HG02642 (cell line): ENCODE results near the gene WDR35.

Experiments used
- ATAC-seq: cut with Tn5 transposase; IDR thresholded peaks from one replicate; pipeline ENCODE4 v1.9.1; 2021; ENCODE audit warnings: mild to moderate bottlenecking; ENCODE audit not compliant: unreplicated experiment, poor library complexity

Gene WDR35

DNA sequence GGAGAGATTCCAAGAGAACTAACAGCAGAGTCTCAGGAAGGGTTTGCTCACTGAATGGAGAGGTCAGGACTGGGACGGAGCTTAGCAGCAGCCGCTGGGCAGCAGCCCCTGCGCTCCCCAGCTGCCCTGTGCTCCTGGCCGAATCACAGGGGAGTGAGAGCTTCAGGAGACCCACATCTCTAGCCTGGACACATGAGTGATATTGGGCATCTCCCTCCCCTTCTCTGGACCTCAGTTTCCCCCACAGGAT, 22.1 kb upstream of the WDR35 start:
- ATAC-seq, result no peak

DNA sequence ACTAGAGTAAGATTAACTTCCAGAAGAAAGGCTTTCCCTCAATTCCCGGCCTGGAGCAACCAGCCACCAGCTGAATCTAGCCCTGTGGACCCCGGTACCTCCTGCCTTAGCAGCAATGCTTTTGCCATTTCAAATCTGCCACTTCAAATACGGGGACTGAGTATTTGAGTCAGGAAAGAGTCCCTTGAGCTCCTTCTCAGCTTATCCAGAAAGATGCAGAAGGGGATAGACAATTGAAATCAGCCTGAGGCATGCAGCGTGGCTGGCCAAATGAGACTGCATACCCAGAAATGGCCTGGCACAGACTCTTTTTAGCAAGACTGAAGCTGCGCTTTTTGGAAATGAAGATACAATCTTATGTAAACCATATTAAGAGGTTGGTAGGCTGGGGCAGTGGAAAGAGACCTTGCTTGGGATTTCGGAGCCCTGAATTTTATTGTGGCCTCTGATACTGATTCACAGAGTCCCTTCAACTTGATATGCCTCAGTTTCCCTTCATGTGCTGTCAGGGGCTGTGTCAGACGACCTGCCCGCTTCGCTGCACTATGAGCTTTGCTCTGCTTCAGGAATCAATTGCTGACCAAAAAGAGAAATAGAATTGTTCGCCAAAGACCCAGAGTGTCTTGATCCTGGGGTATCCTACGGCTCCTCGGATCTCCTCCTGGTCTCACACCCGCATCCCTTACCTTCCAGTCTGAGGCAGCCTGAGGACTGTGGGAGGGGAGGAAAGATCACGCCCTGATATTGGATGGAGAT, 21.5 kb upstream of the WDR35 start:
- ATAC-seq, result no peak

DNA sequence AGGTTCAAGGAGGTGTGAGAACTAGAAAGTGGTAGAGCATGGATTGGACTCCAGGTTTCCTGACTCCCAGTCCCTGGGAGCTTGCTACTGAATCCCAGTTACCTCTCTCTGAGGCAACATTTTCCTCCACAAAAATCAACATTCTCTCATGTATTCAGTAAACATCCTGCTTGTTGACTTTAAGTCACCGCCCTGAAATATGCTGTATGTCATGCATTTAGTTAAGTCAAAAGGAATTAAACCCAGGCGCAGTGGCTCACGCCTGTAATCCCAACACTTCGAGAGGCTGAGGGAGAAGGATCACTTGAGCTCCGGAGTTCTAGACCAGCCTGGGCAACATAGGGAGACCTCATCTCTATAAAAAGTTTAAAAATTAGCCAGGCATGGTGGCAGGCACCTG, 18.8 kb upstream of the WDR35 start:
- ATAC-seq, result no peak

DNA sequence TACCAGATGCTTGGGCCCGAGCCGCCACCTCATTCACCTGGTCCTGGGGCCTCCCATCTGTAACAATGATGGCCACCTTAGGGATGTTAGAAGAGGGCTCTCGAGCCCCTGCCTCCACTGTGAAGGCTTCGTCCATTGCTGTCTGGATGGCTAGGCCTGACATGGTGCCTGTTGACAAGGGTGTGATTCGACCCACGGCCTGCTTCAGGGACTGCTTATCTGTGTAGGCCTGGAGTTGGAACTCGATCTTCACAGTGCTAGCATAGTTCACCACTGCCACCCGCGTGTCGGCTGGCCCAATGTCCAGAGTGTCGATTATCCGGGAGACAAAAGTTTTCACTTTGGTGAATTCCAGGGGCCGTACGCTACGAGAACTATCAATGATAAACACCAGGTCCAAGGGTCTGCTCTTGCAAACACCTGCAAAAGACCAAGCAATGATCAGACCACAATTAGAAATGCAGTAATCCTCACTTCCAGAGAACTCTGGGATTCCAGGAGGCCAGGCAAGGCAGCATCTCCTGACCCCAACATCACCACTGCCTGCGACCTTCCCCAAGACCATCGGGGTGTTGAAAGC, 16.1 kb upstream of the WDR35 start:
- no peak for ATAC-seq

DNA sequence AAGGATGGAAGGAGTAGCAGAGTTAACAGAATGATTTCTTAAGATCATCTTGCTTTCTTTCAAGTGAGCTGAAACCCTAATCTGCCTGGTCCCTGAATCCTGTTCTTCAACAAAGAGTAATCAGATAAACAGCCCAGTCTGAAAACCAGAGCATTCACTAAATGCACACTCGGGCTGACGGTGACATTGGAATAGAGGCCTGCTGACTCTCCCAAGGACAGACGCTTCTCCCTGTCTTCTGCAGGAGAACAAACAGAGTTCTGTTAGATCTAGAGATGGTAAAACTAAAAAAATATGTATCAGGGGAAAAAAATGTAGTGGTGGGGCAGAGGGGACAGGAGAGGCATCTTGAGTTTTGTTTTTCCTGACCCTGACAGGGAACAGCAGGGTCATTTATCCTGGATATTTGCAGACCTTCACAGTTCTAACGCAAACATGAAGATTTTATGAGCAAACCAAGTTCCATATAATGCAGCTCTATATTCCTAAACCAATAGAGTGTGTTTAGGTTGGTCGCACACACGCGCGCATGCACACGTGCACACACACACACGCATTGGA, 15.2 kb upstream of the WDR35 start:
- ATAC-seq, result no peak

DNA sequence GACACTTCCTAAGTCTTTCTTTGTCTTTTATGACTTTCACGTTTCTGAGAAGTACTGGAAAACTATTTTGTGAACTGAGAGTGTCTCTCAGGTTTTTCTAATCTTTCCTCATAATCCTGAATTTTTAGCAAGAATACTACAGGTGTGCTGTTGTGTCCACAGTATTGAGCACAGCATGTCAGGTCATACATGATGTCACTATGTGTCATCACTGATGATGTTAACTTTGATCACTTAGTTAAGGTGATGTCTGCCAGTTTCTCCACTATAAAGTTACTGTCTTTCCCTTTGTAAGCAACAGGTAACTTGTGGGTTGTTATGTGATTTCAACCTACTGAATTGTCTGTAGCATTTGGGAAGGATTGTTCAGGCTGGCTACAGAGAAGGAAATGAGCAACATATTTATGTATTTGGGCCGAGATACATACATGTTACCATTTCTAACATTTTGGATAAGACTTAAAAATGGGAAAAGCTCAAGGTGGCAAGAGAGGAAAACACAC, 11.5 kb upstream of the WDR35 start:
- no peak for ATAC-seq

DNA sequence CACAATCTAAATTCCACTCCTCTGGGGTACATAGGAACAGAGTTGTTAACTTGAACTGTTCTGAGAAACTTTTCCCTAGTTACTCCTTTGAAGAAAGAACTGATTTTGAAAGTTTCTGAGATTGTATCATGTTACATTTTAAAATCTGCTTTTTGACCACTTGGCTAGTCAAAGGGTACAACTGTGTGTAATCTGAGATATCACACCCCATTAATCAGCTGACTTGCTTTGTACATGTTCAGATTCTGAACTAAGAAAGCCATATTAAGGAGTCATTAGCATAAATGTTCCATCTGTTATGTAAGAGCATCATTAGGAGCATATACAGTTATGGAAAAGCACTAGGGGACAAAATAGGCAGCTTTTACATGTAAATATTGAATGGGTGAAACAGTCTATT, 3.8 kb upstream of the WDR35 start:
- ATAC-seq, result no peak

DNA sequence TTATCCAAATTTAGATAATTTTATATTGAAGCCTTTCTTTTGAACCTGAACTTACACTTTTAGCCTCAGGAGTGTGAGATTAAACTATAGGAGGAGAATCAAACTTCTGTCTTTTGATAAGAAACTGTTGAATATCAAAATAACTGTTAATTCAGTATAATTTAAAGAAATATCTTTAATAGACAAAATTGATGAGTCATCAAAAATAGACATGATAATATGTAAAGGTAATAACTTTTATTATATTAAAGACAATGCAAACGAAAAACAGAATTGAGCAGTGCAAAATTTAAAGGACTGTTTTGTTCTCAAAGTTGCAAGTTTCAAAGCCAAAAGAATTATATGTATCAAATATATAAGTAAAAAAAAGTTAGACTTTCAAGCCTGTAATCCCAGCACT, 2.0 kb upstream of the WDR35 start:
- ATAC-seq, result no peak

DNA sequence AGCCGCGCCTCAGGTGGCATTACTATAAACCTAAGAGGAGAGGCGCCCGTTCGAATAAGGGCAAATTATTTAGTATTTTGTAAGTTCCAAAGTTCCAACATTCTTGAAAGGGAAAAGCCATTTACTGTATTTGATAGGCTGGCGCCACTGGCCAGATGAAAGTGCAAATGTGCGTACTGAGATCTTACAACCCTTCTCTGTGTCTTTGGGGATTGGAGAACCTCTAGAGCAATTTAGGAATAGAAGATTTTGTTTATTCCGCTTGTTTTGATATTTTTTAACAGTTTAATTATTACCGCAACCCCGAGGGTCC, 467 bp upstream of the WDR35 start:
- no peak for ATAC-seq

DNA sequence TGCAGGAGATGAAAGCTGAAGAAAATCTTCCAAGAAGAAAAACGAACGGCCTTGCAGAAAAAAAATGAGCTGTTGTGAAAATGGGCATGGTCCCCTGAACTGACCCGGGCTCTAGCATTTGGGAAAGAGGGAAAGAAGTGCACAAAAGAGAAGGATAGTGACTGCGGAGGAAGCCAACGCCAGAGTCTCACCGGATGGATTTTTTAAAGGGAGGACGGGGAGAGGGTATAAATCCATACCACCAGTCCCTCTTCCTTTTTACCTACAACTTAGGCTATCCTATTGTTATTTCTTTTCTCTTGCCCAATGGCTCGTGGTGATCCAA, 601 bp downstream of the WDR35 start:
- ATAC-seq, result no peak

DNA sequence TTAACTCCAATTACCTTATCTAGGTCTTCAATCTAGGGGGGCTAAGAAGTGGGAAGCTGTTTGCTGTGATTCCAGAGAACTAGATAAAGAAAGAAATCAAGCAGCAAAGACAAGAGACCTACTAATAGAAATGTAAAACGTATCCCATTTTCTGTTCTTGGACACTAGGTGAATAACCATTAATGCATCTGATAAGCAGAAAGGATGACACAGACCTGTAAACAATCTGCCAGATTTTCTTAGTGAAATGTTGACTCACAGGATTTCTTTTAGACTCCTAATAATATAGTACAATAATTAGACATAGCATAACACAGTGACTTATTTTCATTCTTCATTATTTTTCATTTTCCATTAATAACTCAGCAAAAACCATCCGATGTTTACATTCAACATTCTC, 1.3 kb downstream of the WDR35 start:
- no peak for ATAC-seq

DNA sequence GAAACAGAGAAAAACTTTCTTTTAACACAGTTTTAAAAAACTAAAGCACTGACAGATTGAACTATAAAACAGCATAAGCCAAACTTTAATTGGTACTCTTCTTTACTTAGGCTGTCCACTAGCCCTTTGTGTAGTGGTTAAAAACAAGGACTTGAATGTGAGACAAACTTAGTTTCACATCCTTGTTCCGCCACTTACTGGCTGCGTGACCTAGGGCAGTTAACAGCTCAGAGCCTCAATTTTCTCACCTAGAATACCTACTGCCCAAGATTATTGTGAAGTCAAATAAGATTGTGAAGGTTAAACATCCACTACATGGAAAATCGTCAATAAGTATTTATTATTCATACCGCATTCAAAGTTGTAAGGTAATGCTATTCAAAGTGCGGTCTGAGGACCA, 2.0 kb downstream of the WDR35 start:
- peak; percentile 61 for ATAC-seq

DNA sequence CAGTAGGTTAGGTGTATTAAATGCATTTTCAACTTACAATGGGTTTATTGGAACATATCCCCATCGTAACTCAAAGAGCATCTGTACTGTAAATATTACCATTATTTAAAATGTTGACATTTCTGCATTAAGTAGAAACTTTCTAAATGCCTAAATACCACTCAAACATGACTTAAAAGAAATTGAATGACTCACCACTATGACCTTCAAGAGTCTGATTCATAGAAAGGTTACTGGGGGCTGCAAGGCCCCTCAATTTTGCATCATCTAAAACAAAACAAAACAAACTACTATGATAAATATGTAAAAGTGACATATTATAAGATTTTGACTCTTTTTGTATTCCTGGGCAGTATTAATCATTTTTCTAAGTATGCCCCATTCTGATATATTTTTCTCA, 7.6 kb downstream of the WDR35 start:
- no peak for ATAC-seq

DNA sequence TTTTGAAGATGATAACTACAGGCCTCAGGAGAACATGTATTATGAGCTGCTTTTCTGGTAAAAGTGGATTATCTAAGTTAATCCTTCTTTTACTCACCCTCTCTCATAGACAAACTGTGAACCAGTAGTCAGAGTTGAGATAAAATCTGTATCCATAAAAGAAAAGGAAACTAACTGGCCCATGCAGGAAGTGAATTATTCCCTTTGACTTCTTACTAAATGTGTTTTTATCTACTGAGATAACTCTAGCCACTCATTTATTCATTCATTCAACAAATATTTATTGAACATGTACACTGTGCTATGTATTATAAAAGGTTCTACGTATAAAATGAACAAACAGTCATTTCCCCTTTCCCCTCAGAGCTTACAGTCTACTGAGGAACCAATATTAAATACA, 10.0 kb downstream of the WDR35 start:
- no peak for ATAC-seq

DNA sequence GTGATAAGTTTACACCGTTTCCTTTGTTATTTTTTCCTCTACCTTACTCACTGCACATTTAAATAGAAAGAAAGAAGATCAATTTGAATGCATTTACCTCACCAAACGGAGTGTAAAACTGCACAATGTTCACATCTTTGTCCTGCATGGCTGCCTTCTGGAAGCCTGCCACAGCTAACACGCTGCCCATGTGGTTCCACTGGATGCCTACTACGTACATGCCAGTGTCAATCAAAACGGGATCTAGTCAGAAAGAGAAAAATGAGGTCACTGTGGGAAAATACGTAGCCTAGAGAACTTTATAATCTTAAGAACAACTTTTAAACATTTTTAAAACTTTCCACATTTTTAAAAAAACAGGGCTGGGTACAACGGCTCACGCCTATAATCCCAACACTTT, 16.4 kb downstream of the WDR35 start:
- ATAC-seq, result no peak

DNA sequence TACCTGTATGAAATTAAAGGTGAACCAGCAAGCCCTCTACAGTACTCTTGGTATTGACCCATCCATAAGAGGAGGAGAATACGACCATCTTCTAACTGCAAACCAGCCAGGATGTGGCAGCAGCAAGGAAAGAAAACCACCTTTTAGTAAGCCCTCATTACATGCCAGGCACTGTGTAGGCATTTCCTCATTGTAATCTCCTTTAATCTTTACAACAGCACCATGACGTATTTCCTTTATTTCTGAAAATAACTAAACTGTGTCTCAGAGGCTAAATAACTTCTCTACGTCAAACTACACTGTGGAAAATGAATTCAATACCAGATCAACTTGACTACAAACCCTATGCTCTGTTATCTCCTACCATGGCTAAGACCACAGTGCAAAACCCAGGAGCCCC, 18.2 kb downstream of the WDR35 start:
- no peak for ATAC-seq

DNA sequence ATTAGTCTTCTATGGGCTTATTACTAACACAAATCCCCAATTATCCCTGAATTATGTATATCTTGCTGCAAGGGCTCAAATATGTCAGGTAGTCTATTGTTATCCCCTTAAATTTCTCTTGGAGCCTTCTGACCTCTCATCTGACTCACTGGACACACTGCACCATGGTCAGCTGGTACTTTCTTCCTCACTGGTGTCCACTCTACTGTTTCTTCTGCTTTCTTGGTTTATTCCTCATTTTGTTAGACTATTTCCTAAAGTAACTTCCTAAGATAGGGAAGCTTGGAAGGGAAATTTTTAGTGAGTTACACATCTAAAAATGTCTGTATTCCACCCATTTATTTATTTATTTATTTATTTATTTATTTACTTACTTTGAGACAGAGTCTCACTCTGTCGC, 26.5 kb downstream of the WDR35 start:
- no peak for ATAC-seq

DNA sequence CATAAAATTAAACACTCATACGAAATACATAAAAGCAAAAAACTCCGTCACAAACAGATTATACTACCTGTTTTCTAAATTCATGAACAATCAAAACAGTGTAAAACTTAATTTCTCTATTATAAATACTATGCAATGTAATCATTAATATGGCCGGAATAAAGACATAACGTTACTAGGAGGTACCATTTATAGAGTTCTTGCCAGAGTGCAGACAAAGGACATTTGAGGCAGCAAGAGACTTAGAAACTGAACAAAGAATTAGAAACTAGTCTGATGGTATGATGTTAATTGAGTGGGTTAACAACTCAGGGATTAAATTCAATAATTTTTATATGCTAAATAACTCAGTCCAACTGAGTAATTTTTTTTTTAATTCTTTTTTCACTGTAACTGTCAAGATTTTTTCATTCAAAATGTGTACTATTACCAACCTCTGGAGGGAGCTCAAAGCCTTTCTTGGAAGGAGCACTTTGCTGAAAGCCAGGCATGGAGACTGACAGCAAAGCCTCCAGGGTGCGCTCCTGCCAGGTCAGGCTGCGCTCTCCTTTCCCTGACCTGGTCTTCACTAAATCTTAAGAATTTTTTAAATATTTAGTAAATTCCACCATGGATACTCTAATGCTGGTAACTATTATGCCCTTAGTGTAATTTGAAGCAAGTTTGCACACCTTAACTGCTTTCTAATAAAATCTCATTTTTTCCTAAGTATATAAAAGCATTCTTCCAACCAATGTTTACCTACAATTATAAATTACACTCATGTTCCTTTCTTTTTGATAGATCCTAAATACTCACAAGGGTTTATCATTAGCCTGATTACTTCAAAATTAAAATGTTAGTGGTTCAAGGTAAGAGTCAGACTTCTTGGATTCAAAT, 34.1 kb downstream of the WDR35 start:
- peak; percentile 85 for ATAC-seq

DNA sequence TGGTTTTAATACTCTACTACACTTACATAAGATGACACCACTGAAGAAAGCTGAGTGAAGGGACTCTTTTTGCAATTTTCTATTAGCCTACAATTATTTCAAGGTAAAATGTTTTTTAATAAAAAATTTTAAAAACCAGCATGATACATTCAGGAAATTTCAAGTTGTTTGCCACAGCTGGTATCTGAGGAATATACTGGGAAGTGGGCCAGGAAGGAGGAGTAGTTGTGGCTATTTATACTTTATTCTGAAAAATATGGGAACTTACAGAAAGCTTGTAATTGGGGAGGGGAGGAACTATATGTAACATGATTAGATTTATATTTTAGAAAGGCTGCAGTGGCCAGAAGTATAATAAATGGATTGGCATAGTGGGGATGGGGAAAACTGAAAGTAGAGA, 40.8 kb downstream of the WDR35 start:
- no peak for ATAC-seq

DNA sequence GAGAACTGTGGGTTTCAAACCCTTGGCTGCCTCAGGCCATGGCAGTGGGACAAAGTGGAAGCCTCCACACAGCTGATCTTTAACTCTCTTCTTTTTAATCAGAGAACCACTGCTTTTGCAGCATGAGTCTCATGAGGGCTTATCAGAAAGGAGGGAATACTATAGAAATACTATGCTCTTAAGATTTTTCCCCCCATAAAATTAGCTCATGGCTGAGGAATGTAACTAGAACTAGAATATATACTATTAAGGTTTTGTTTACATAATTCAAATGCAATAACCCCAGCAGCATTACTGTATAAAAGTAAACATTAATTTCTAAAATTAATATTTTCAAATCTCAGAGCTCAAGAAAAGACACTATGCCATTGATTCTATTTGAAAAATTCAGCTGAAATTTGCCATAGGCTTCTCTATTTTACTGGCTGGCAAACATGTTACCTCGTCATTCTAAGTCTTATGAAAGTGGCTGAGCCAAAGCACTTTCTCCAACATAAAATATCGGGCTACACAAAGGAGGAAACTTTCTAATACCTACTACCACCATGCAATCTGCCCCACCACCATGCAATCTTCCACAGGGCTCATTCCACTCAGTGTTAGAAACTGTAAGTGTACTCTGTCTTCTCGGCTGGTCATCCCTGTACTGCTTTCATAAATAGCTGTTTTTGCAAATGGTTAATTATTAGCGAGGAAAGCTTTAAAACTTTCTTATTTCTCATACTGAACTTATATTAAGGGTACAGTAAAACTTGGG, 42.5 kb downstream of the WDR35 start:
- no peak for ATAC-seq
